Keratinocyte (primary cell): Measurements from ENCODE around the gene CDC34. TPM values are rescaled to one million over a fixed set of nuclear protein-coding genes. Genes with fewer than 3 reads are reported as not detected.

Experiments
- DNase-seq: peaks from one replicate; pipeline ENCODE4 v3.0.0-alpha.2; 2011; ENCODE audit warnings: low read depth, missing footprints, low spot score
- FAIRE-seq: peaks from 2 replicates; lab custom pipeline; 2011; peaks lifted over from hg19 to GRCh38; lab: Jason Lieb, UNC
- H2AFZ ChIP-seq: 2 replicates; pipeline ENCODE4 v1.6.0; 2012; ENCODE audit warnings: low read length, control low read depth, inconsistent platforms; ENCODE audit not compliant: control insufficient read depth
- H3K27ac ChIP-seq: 2 replicates; pipeline ENCODE4 v1.5.1; 2011; ENCODE audit warnings: low read length; ENCODE audit not compliant: control insufficient read depth, insufficient read depth
- H3K27me3 ChIP-seq: 3 replicates; pipeline ENCODE4 v1.6.0; 2011; ENCODE audit warnings: low read length; ENCODE audit not compliant: control insufficient read depth, insufficient read depth; ENCODE audit errors: extremely low read depth
- H3K36me3 ChIP-seq, 2 experiments: 2 replicates in 1 of 2; 3 replicates in 1 of 2; pipeline ENCODE4 v1.5.1; 2011; ENCODE audit warnings: low read length in 2 of 2, mild to moderate bottlenecking in 1 of 2; ENCODE audit not compliant: control insufficient read depth in 2 of 2, insufficient read depth in 2 of 2; ENCODE audit errors: extremely low read depth in 1 of 2
- H3K4me1 ChIP-seq: 3 replicates; pipeline ENCODE4 v1.5.1; 2011; ENCODE audit warnings: low read length; ENCODE audit not compliant: control insufficient read depth, insufficient read depth; ENCODE audit errors: extremely low read depth
- H3K4me2 ChIP-seq: 3 replicates; pipeline ENCODE4 v1.6.0; 2011; ENCODE audit warnings: low read depth, low read length; ENCODE audit not compliant: control insufficient read depth, insufficient read depth; ENCODE audit errors: extremely low read depth
- H3K4me3 ChIP-seq, 3 experiments: fragments of 200-600 bp in 1 of 3; sonication (generic) in 1 of 3; 2 replicates in 2 of 3; 3 replicates in 1 of 3; pipeline ENCODE4 v1.5.1; 2011 to 2016; ENCODE audit warnings: low read length in 3 of 3, mild to moderate bottlenecking in 3 of 3, control low read depth in 2 of 3, inconsistent platforms in 1 of 3, low read depth in 1 of 3, mixed read lengths in 1 of 3, mixed run types in 1 of 3, moderate library complexity in 1 of 3; ENCODE audit not compliant: control insufficient read depth in 2 of 3, insufficient read depth in 2 of 3; ENCODE audit errors: extremely low read depth in 1 of 3
- H3K79me2 ChIP-seq: 2 replicates; pipeline ENCODE4 v1.6.0; 2012; ENCODE audit warnings: low read length; ENCODE audit not compliant: control insufficient read depth, insufficient read depth
- H3K9ac ChIP-seq: 3 replicates; pipeline ENCODE4 v1.6.0; 2011; ENCODE audit warnings: low read length; ENCODE audit not compliant: control insufficient read depth, insufficient read depth; ENCODE audit errors: extremely low read depth
- H3K9me1 ChIP-seq: 3 replicates; pipeline ENCODE4 v1.6.0; 2011; ENCODE audit warnings: low read length; ENCODE audit not compliant: control insufficient read depth, insufficient read depth; ENCODE audit errors: extremely low read depth
- H3K9me3 ChIP-seq: 2 replicates; pipeline ENCODE4 v1.5.1; 2012; ENCODE audit warnings: low read depth, low read length; ENCODE audit not compliant: control insufficient read depth
- H4K20me1 ChIP-seq: 3 replicates; pipeline ENCODE4 v1.6.0; 2011; ENCODE audit warnings: low read length; ENCODE audit not compliant: control insufficient read depth, insufficient read depth; ENCODE audit errors: extremely low read depth
- EZH2 ChIP-seq: IDR thresholded peaks from one replicate; pipeline ENCODE4 v1.6.1; 2012; ENCODE audit warnings: inconsistent platforms, mild to moderate bottlenecking, low read length, moderate library complexity
- dilution Hi-C: fragments of 300-500 bp; cut with MboI; formaldehyde crosslinking; loops from one replicate; pipeline ENCODE4 v1.7.0; 2020; ENCODE audit warnings: low sequenced_read_pairs; ENCODE audit not compliant: extremely low pct_ligation_motif_present
- polyA plus RNA-seq, 5 experiments: library from polyadenylated mRNA; depleted of rRNA in 3 of 5; stranded (reverse) in 3 of 5; stranded (forward) in 1 of 5; unstranded in 1 of 5; fragments of >200 nt; gene quantifications; 1 replicate in 1 of 5; 2 replicates in 3 of 5; 3 replicates in 1 of 5; pipeline versions ENCODE4 v1.2.1 to v1.2.3, GENCODE V29; 2011 to 2012; ENCODE audit warnings: missing spikeins in 2 of 5, low read depth in 1 of 5, low replicate concordance in 1 of 5
- TF ChIP-seq, protein P1 (sequence below), 3 experiments: IDR thresholded peaks in 1 of 3; conservative IDR thresholded peaks in 1 of 3; optimal IDR thresholded peaks in 1 of 3; 2 replicates in 2 of 3; 3 replicates in 1 of 3; pipeline versions ENCODE3 to v1.5.1; 2011; ENCODE audit warnings: low read length in 3 of 3, mild to moderate bottlenecking in 3 of 3, moderate library complexity in 2 of 3, control low read depth in 1 of 3, inconsistent platforms in 1 of 3; ENCODE audit not compliant: insufficient read depth in 2 of 3; ENCODE audit errors: extremely low read depth in 1 of 3

Gene CDC34
- polyA plus RNA-seq, 1 donor (not counting 4 experiments of a cell fraction or from before 2014, with no cell fraction given) = 47.5 TPM

DNA sequence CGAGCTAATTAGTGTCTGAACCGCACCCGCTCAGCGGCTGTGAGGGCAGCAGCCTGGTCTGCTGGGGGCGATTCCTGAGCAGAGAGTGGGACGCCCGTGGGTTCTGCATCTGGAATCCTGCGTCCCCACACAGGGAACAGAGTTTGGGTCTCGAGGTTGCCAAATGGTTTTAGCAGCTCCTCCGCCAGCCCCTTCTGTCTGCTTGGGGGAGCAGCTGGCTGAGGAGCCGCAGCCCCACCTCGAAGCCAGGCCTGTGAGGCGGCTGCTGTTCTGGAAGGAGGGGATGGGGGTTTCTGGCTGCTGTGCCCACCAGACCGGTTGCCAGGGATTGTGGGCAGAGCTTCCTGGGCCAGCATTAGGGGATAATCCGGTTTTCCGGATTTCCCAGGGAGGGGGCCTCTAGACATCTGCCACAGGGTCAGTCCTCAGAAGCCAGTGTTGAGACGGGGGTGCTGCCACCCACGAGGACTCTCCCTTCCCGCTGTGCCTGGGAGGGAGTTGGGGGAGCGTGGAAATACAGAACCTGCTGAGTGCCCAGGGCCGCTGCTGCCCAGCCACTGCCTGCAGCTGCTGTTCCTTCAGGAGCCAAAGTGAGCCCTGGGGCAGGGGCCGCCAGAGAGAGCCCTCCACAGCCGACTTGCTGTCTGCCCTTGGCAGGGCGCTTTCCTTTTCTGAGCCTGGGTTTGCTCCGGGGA, 2.0 kb downstream of the CDC34 start:
- H3K79me2 ChIP-seq = peaks cover 47% of the 10 kb centered on the region
- peaks cover 4% of the 10 kb centered on the region for H3K9me1 ChIP-seq
- H3K27me3 ChIP-seq = no peaks in the 10 kb centered on the region
- peak overlapping the region; percentile 83 for H3K9ac ChIP-seq
- peak overlapping the region; percentile 78 to 94 (median 83) for H3K4me3 ChIP-seq
- H3K4me1 ChIP-seq = peaks cover 13% of the 10 kb centered on the region
- H4K20me1 ChIP-seq = peaks cover 22% of the 10 kb centered on the region
- DNase-seq = no peak
- FAIRE-seq = no peak
- dilution Hi-C loops = no loop called here
- peak overlapping the region; percentile 76 for H3K27ac ChIP-seq
- TF ChIP-seq, protein P1, sequence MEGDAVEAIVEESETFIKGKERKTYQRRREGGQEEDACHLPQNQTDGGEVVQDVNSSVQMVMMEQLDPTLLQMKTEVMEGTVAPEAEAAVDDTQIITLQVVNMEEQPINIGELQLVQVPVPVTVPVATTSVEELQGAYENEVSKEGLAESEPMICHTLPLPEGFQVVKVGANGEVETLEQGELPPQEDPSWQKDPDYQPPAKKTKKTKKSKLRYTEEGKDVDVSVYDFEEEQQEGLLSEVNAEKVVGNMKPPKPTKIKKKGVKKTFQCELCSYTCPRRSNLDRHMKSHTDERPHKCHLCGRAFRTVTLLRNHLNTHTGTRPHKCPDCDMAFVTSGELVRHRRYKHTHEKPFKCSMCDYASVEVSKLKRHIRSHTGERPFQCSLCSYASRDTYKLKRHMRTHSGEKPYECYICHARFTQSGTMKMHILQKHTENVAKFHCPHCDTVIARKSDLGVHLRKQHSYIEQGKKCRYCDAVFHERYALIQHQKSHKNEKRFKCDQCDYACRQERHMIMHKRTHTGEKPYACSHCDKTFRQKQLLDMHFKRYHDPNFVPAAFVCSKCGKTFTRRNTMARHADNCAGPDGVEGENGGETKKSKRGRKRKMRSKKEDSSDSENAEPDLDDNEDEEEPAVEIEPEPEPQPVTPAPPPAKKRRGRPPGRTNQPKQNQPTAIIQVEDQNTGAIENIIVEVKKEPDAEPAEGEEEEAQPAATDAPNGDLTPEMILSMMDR (optimal IDR thresholded peaks at IDR 0.05 in 1 of 3, IDR thresholded peaks at IDR 0.05 in 1 of 3, conservative IDR thresholded peaks at IDR 0.05 in 1 of 3; ENCODE audit: extremely low read depth in 1 of 3, insufficient read depth in 2 of 3, low read length in 3 of 3) = no peak
- TF ChIP-seq EZH2 = no peak
- peak overlapping the region; percentile 99 for H3K4me2 ChIP-seq
- H3K9me3 ChIP-seq = no peaks in the 10 kb centered on the region
- no peak overlapping the region for H2AFZ ChIP-seq
- peaks cover 7 to 16% of the 10 kb centered on the region in 2 experiments for H3K36me3 ChIP-seq

DNA sequence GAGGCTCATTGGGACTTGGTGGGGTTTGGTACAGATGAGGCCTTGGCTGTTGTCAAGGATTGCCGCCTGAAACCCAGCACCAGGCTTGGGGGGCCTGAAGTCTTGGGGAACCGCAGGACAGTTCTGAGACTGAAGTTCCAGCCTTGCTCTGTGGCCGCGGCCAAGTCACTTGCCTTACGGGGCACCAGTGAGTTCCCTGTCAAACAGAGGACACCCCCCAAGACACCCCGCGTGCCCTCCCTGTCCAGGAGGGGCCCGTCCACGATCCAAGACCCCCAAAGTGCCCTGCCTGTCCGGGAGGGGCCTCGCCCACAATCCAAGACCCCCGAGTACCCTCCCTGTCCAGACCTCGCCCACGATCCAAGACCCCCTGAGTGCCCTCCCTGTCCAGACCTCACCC, 2.5 kb downstream of the CDC34 start:
- peaks cover 13% of the 10 kb centered on the region for H3K4me1 ChIP-seq
- FAIRE-seq (no peak), DNase-seq (no peak)
- H4K20me1 ChIP-seq = peaks cover 22% of the 10 kb centered on the region
- peaks cover 10 to 16% of the 10 kb centered on the region in 2 experiments for H3K36me3 ChIP-seq
- H3K27ac ChIP-seq = no peak overlapping the region
- no peaks in the 10 kb centered on the region for H3K9me3 ChIP-seq
- no peaks in the 10 kb centered on the region for H3K27me3 ChIP-seq
- H2AFZ ChIP-seq = no peak overlapping the region
- peaks cover 47% of the 10 kb centered on the region for H3K79me2 ChIP-seq
- dilution Hi-C loops = no loop called here
- peak overlapping the region in 1 of 3 experiments; percentile 94 for H3K4me3 ChIP-seq
- H3K9ac ChIP-seq = no peak overlapping the region
- TF ChIP-seq EZH2 = no peak
- TF ChIP-seq, protein P1 (optimal IDR thresholded peaks at IDR 0.05 in 1 of 3, IDR thresholded peaks at IDR 0.05 in 1 of 3, conservative IDR thresholded peaks at IDR 0.05 in 1 of 3; ENCODE audit: extremely low read depth in 1 of 3, insufficient read depth in 2 of 3, low read length in 3 of 3) = peak in 1 of 3 experiments; percentile 26
- H3K9me1 ChIP-seq = peaks cover 4% of the 10 kb centered on the region
- peak overlapping the region; percentile 99 for H3K4me2 ChIP-seq
